Raji (cell line): ENCODE measurements around the gene ARHGAP31.

Source experiments
- POLR2A ChIP-seq: IDR thresholded peaks from 2 replicates; pipeline ENCODE4 v1.6.1; 2011; ENCODE audit warnings: low read depth, low read length, control low read depth; ENCODE audit not compliant: insufficient read depth

Gene ARHGAP31

GRCh38 chr3:119305286-119305685 is 11.1 kb downstream of the ARHGAP31 start:
- no peak for TF ChIP-seq POLR2A

- no peak for TF ChIP-seq POLR2A
These were observed 14.2 kb downstream of the ARHGAP31 start for GRCh38 chr3:119308355-119308754.

GRCh38 chr3:119309591-119309990 is 15.4 kb downstream of the ARHGAP31 start:
- TF ChIP-seq POLR2A, result no peak

DNA sequence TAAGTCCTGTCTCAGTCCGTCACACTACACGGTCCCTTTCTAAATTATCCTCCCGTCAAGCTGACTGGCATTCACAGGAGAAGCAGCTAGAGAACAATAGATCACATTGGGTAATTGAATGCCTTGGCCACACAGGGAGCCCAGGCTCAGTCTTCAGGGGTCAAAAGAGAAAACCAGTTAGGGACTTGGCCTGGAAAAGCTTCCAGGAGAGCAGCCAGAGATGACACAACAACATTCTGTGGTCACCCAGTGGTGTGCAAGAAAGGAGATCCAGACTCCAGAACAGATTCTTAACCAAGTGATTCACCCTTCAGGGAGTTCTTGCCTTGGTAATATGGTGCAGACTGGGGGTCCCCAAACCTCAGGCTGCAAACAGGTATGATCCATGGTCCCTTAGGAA is 15.9 kb downstream of the ARHGAP31 start:
- no peak for TF ChIP-seq POLR2A

GRCh38 chr3:119311081-119311925 is 17.1 kb downstream of the ARHGAP31 start:
- no peak for TF ChIP-seq POLR2A

DNA sequence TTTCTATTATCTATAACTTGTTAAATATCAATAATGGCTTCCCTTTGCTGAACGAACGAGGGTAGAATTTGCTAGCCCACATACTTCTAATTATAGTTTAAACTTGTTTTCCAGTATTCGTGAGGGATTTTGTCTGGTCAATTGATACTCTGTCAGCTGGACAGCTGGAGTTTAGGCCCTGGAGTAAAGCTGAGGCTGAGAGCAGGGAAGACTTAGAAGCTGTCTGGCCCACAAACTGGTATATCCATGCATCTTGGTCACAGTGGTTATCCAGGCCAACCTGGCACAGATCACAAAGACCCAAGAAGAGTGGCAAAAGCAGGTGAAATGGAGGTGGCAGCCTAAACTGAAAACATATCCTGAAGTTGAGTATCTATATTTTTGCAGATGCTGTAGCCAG is 19.3 kb downstream of the ARHGAP31 start:
- no peak for TF ChIP-seq POLR2A

- no peak for TF ChIP-seq POLR2A
These were observed 20.6 kb downstream of the ARHGAP31 start for GRCh38 chr3:119314821-119315220.

DNA sequence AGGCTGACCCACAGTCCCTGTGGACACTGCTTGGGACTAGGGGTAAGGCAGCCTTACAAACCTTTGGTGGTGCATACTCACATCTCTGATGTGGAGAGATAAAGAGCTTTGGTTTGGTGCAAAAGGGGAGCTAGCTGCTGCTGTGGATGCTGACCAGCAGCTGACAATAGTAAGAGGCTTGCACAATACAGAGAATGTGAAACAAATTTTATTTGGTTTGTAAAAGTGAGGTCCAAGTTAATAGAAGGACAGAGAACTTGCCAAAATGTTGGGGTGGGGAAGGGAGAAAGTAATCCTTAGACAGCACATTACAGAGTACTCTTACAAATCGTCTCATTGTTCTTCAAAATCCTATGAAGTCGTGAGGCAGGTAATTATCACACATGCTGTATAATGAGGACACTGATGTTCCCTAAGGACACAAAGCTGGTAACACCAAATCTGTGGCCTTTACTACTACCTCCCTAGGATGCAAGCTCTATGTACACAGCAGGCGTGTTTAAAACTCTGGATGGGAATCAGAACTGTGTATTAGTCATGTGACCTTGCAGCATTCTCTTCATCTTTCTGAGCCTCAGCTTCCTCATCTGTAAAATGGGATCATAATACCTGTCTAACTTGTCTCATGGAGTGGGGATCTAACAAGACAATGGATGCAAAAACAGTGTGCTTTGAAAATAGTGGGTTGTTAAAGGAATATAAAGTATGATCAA is 21.6 kb downstream of the ARHGAP31 start:
- no peak for TF ChIP-seq POLR2A

DNA sequence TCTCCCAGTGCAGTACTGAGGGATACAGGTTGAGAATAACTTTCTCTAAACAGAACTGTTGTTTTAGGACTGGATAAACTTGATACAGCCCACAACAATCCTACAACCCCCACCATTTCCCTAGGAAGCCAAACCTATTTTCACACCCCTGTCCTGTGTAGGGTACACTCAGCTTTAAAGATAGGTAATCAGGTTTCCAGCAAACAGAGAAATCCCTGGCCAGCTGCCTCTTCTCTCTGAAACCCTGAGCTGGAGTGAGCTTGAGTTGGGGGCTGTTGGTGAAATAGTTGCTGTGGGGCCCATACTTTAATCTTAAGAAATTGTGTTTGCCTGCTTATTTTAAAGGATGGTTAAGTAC is 22.1 kb downstream of the ARHGAP31 start:
- TF ChIP-seq POLR2A, result no peak

GRCh38 chr3:119318876-119319275 is 24.7 kb downstream of the ARHGAP31 start:
- no peak for TF ChIP-seq POLR2A

DNA sequence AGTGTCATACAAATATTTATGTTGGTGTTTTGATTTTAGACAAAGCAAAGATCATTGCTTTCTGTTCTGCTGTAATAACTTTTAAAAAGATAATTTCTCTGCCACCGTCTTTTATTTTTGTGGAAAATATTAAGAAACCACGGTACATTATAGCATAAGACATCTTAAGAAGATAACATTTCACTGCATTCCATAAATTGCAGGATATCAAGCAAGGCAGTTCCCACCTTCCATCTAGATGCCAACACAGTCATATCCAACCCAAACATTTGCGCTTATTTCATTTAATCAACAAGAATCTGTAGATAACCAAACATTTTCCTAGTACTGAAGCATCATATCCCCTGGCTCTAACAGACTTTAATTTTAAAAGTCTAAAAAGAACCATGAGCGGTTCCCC is 25.1 kb downstream of the ARHGAP31 start:
- no peak for TF ChIP-seq POLR2A

GRCh38 chr3:119322021-119322834 is 28.0 kb downstream of the ARHGAP31 start:
- TF ChIP-seq POLR2A, result no peak

GRCh38 chr3:119322835-119323722 is 28.9 kb downstream of the ARHGAP31 start:
- TF ChIP-seq POLR2A, result peak; percentile 40; the same call in 1 of the 2 replicates

DNA sequence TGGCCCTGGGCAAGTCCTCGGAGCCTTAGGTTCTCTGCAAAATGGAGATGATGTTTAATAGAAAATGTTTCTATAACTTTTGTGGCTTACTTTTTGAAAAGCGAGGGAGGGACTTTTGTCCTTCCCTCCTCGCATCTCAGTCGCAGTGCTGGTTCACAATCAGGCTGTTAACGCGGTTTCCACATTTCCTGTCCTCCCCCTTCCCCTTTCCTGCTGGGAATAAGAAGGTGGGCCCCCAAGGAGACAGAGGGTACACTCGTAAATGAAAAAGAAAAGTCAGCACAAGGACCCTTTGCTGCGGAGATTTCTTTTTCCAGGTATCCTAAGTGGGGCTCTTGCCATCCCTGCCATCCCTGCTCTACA is 29.5 kb downstream of the ARHGAP31 start:
- TF ChIP-seq POLR2A, result no peak

GRCh38 chr3:119324899-119325298 is 30.7 kb downstream of the ARHGAP31 start:
- no peak for TF ChIP-seq POLR2A
